Pancreas (tissue), 10 donors: ENCODE results near the gene OGDH. TPM values are rescaled to one million over a fixed set of nuclear protein-coding genes. Genes with fewer than 3 reads are reported as not detected.

Experiments
- ATAC-seq, 4 donors: fragments of 200-7000 bp; cut with Tn5 transposase; one replicate each; pipeline versions ENCODE4 v1.8.0 to v1.9.1; 2020; ENCODE audit warnings: mild to moderate bottlenecking in 4 of 4, moderate library complexity in 4 of 4
- DNase-seq, 6 donors: peaks; one replicate each; pipeline ENCODE4 v3.0.0-alpha.2; 2020
- FAIRE-seq: peaks from 2 replicates; lab custom pipeline; 2012; peaks lifted over from hg19 to GRCh38; lab: Jason Lieb, UNC
- H3K27ac ChIP-seq, 4 donors: fragments of 200-600 bp; sonication (generic); 1 replicate in 3 of 4; 2 replicates in 1 of 4; pipeline versions ENCODE4 v1.5.0 to v1.8.0; 2020
- H3K27me3 ChIP-seq, 4 donors: fragments of 200-600 bp; one replicate each; pipeline ENCODE4 v1.8.0; 2021
- H3K36me3 ChIP-seq, 3 donors: fragments of 200-600 bp; sonication (generic) in 1 of 3; one replicate each; pipeline versions ENCODE4 v1.5.0 to v1.8.0; 2020 to 2021
- H3K4me1 ChIP-seq, 3 donors: fragments of 200-600 bp; one replicate each; pipeline ENCODE4 v1.8.0; 2021
- H3K4me3 ChIP-seq, 4 donors: fragments of 200-600 bp; sonication (generic) in 2 of 4; one replicate each; pipeline versions ENCODE4 v1.5.0 to v1.8.0; 2020 to 2021
- H3K9me3 ChIP-seq, 4 donors: fragments of 200-600 bp; one replicate each; pipeline ENCODE4 v1.8.0; 2021
- WGBS, 2 donors: extraction: QIAGEN DNeasy Blood & Tissue Kit; methylation state at CpG; one replicate each; pipeline ENCODE4 v1.1.7; 2013; 5-methylcytosine and 5-hydroxymethylcytosine counted together
- intact Hi-C, 3 donors: fragments of 100-400 bp; cut with DNase I; formaldehyde crosslinking; loops; one replicate each; pipeline versions ENCODE4 v1.11.1 to v1.14.2; 2022
- polyA plus RNA-seq, 2 donors: library from polyadenylated mRNA; stranded (reverse); fragments of 200-250 nt; gene quantifications; one replicate each; pipeline ENCODE4 v1.2.3, GENCODE V29; 2013
- total RNA-seq, 6 donors: library from RNA; stranded (reverse); fragmentation: NEBNext Ultra II Directional in 4 of 6; extraction: Animal tissue kit (Norgen Biotek cat#: 25700) in 4 of 6; gene quantifications; one replicate each; pipeline versions ENCODE4 v1.2.1 to v1.2.4, GENCODE V29; 2021 to 2023
- TF ChIP-seq, protein P1 (sequence below), 4 donors: fragments of 200-600 bp; sonication (generic) in 3 of 4; IDR thresholded peaks; one replicate each; pipeline versions ENCODE4 v1.5.0 to v1.8.0; 2021; ENCODE audit warnings: antibody characterized with exemption in 4 of 4
- donor health status: healthy with polysubstance abuse.
- donor health status: DM: no; HTN: no; CAD: no; lungs with moderate emphysema.
- donor health status: DM: no; HTN: no; CAD: no.
- donor health status: control.
- donor health status: control.
- donor health status: Bipolar disorder and iron deficiency.
- donor health status: DM: yes; HTN: yes; CAD: no.
- donor health status: DM: no; HTN: no; CAD: no.
- donor health status: DM: no; HTN: no; CAD: no.
- donor health status: DM: yes; HTN: yes; CAD: no.

The OGDH gene
- total and polyA plus RNA-seq, 8 donors = 18.4 to 49.2 (median 29.0) TPM

DNA sequence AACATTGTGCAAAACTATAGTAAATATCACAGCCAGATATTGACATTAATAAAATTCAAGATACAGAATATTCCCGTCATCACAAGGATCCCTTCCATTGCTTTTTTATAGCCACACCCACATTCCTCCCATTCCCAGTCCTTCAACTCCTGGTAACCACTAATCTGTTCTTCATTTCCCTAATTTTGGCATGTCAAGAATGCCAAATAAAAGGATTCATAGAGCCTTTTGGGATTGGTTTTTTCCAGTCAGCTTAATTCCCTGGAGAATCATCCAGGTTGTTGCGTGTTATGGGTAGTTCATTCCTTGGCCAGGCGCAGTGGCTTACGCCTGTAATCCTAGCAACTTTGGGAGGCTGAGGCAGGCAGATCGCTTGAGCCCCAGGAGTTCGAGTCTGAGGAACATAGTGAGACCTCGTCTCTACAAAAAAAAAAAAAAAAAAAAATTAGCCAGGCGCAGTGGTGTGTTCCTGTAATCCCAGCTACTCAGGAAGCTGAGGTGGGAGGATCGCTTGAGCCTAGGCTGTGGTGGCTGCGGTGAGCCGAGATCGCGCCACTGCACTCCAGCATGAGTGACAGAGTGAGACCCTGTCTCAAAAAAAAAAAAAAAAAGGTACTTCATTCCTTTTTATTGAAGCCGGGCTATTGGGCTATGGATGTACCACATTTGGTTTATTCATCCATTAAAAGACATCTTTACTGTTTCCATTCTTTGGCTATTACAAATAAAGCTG, 2.7 kb downstream of the OGDH start:
- intact Hi-C loops = no loop called here
- Histone ChIP-seq H3K36me3 (no peaks in the 10 kb centered on the region), H3K4me1 (peaks cover 0 to 7% (median 0%) of the 10 kb centered on the region in 3 donors), H3K9me3 (no peaks in the 10 kb centered on the region), H3K27ac (no peak overlapping the region), H3K4me3 (no peak overlapping the region), H3K27me3 (no peaks in the 10 kb centered on the region)
- WGBS, 2 donors = 86 to 87% methylated on average over 14 of the region's 14 CpGs
- FAIRE-seq = no peak
- TF ChIP-seq, protein P1, sequence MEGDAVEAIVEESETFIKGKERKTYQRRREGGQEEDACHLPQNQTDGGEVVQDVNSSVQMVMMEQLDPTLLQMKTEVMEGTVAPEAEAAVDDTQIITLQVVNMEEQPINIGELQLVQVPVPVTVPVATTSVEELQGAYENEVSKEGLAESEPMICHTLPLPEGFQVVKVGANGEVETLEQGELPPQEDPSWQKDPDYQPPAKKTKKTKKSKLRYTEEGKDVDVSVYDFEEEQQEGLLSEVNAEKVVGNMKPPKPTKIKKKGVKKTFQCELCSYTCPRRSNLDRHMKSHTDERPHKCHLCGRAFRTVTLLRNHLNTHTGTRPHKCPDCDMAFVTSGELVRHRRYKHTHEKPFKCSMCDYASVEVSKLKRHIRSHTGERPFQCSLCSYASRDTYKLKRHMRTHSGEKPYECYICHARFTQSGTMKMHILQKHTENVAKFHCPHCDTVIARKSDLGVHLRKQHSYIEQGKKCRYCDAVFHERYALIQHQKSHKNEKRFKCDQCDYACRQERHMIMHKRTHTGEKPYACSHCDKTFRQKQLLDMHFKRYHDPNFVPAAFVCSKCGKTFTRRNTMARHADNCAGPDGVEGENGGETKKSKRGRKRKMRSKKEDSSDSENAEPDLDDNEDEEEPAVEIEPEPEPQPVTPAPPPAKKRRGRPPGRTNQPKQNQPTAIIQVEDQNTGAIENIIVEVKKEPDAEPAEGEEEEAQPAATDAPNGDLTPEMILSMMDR (IDR thresholded peaks at IDR 0.05) = no peak
- no peak for ATAC-seq
- no peak for DNase-seq

- ATAC-seq (no peak), FAIRE-seq (no peak), DNase-seq (no peak)
- no peaks in the 10 kb centered on the region for H3K36me3 ChIP-seq
- H3K27me3 ChIP-seq = no peaks in the 10 kb centered on the region
- TF ChIP-seq, protein P1 (IDR thresholded peaks at IDR 0.05) = no peak
- intact Hi-C loops = no loop called here
- H3K27ac ChIP-seq = no peak overlapping the region
- 87 to 93% methylated on average over 3 of the region's 3 CpGs for WGBS, 2 donors
- peaks cover 0 to 7% (median 0%) of the 10 kb centered on the region in 3 donors for H3K4me1 ChIP-seq
- no peaks in the 10 kb centered on the region for H3K9me3 ChIP-seq
- no peak overlapping the region for H3K4me3 ChIP-seq
These were observed 3.4 kb downstream of the OGDH start for GRCh38 chr7:44609829-44610228.

GRCh38 chr7:44615149-44615611, 8.8 kb downstream of the OGDH start:
- Histone ChIP-seq H3K4me1 (peaks cover 0 to 21% (median 0%) of the 10 kb centered on the region in 3 donors), H3K36me3 (no peaks in the 10 kb centered on the region), H3K9me3 (no peaks in the 10 kb centered on the region), H3K4me3 (no peak overlapping the region), H3K27me3 (no peaks in the 10 kb centered on the region), H3K27ac (peak overlapping the region in 1 of 4 donors; percentile 30)
- DNase-seq (no peak), ATAC-seq (peak in 3 of 4 donors; percentile 49 to 81 (median 75)), FAIRE-seq (no peak)
- TF ChIP-seq, protein P1 (IDR thresholded peaks at IDR 0.05) = no peak
- WGBS, 2 donors = 50 to 59% methylated on average over 2 of the region's 2 CpGs
- intact Hi-C loops = no loop called here

DNA sequence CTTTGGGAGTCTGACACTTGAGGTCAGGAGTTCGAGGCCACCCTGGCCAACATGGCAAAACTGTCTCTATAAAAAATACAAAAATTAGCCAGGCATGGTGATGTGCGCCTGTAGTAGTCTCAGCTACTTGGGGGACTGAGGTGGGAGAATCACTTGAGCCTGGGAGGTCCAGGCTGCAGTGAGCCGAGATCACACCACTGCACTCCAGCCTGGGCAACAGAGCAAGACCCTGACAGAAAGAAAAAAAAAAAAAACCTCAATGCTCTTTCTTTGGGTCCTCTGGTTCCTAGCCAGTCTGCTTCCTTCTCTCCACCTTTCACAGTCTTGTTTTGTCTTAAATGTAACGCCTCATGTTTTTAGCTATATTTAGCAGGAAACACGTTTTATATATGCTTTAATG, 9.4 kb downstream of the OGDH start:
- H3K27ac ChIP-seq = peak overlapping the region in 1 of 4 donors; percentile 30
- H3K36me3 ChIP-seq = no peaks in the 10 kb centered on the region
- ATAC-seq (no peak), DNase-seq (no peak), FAIRE-seq (no peak)
- 83 to 92% methylated on average over 5 of the region's 5 CpGs for WGBS, 2 donors
- H3K4me3 ChIP-seq = no peak overlapping the region
- intact Hi-C loops = no loop called here
- TF ChIP-seq, protein P1 (IDR thresholded peaks at IDR 0.05) = no peak
- no peaks in the 10 kb centered on the region for H3K9me3 ChIP-seq
- H3K4me1 ChIP-seq = peaks cover 0 to 21% (median 0%) of the 10 kb centered on the region in 3 donors
- H3K27me3 ChIP-seq = no peaks in the 10 kb centered on the region

DNA sequence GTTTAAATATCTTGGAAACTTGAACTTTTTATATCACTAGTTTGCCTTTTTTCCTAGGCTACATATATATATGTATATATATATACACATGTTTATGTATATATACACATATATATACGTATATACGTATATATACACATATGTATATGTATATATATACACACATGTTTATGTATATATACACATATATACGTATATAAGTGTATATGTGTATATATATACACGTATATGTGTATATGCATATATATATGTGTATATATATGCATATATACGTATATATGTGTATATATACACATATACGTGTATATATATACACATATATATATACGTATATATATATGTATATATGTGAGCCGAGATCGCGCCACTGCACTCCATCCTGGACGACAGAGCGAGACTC, 10.1 kb downstream of the OGDH start:
- intact Hi-C loops = no loop called here
- H3K36me3 ChIP-seq = no peaks in the 10 kb centered on the region
- H3K27ac ChIP-seq = no peak overlapping the region
- TF ChIP-seq, protein P1 (IDR thresholded peaks at IDR 0.05) = no peak
- no peak for DNase-seq
- no peaks in the 10 kb centered on the region for H3K27me3 ChIP-seq
- FAIRE-seq = no peak
- 87 to 90% methylated on average over 12 of the region's 12 CpGs for WGBS, 2 donors
- H3K4me1 ChIP-seq = peaks cover 0 to 21% (median 0%) of the 10 kb centered on the region in 3 donors
- no peak overlapping the region for H3K4me3 ChIP-seq
- no peaks in the 10 kb centered on the region for H3K9me3 ChIP-seq
- no peak for ATAC-seq
